ENCODE data around the gene BHLHE23. TPM values are rescaled to one million over a fixed set of nuclear protein-coding genes. Genes with fewer than 3 reads are reported as not detected.

The BHLHE23 gene
- polyA plus RNA-seq, result not detected
- long read RNA-seq, donor 1, result 0 reads
- long read RNA-seq, donor 2, result 0 reads
- long read RNA-seq, donor 3, result 0 reads
- long read RNA-seq, donor 4, result 0 reads
- long read RNA-seq, donor 5, result 0 reads
- long read RNA-seq, donor 6, result 0 reads
- long read RNA-seq, donor 7, result 0 reads
- long read RNA-seq, donor 8, result 0 reads
- long read RNA-seq, donor 9, result 0 reads
- long read RNA-seq, donor 10, result 0 reads

DNA sequence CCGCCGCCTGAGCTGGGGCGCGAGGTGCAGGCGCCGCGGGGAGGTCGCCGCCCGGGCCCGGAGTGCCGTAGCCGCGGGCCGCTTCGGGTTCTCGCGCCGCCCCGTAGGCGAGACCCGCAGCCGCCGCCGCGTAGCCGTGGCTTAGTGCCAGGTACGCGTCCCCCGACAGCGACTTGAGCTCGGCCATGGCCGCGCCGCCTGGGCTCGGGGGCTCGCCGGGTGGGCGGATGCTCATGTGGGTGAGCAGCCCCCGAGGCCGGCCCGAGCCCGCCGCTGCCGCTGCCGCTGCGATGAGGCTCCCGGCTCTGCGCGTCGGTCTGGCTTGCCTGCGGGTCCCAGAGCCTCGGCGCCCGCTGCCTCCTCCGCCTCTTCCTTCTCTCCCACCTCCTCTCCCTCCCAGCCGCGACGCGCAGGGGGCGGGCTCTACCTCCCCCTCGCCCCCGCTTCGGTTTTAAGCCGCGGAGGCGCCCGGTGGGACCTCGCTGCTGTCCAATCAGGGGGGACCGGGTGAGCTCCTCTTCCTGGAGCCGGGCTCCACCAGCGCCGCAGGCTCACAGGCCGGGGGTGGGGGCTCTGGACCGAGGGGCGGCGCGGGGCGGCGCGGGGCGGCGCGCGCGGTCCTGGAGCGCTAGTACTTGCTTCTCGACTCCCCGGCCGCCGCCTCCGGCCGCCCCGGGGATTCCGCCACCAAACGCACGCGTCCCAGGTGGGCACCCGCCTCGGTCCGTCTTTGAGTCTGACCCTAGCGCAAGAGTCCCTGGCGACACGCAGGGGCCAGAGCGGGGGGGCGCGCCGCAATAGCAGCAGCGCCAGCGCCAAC, at the start of gene BHLHE23:
BHLHE23 (minus strand) TSS at position 425 of the 820 bp plus-strand sequence; CDS start at position 235, 190 bp downstream.
- FAIRE-seq, result no peak
- Histone ChIP-seq H3K36me3 (ENCODE audit: control insufficient read depth in 3 of 3, insufficient read depth in 2 of 3, low read depth in 1 of 3, low read length in 3 of 3) (no peaks in the 10 kb centered on the region), H3K4me3 (ENCODE audit: low read depth in 1 of 3, low read length in 3 of 3) (peak within 1 kb of the TSS in 1 of 3 donors; percentile 5), H3K9me3 (ENCODE audit: control insufficient read depth in 2 of 2, insufficient read depth in 1 of 2, low read depth in 1 of 2, low read length in 1 of 2) (peaks cover 0 to 3% of the 10 kb centered on the region in 2 donors), H3K27me3 (ENCODE audit: control insufficient read depth in 3 of 3, insufficient read depth in 3 of 3, low read length in 3 of 3) (peaks cover 40 to 94% (median 55%) of the 10 kb centered on the region in 3 donors), H3K4me1 (ENCODE audit: control insufficient read depth in 3 of 3, insufficient read depth in 2 of 3, low read depth in 1 of 3, low read length in 2 of 3) (peaks cover 0 to 8% (median 0%) of the 10 kb centered on the region in 3 donors), H3K27ac (ENCODE audit: low read depth in 1 of 3, low read length in 2 of 3) (no peak within 1 kb of the TSS)
- peak in 1 of 2 donors; percentile 30 for DNase-seq
- 1 to 5% (median 5%) methylated on average over 51 to 110 of the region's 110 CpGs for WGBS, 3 donors

DNA sequence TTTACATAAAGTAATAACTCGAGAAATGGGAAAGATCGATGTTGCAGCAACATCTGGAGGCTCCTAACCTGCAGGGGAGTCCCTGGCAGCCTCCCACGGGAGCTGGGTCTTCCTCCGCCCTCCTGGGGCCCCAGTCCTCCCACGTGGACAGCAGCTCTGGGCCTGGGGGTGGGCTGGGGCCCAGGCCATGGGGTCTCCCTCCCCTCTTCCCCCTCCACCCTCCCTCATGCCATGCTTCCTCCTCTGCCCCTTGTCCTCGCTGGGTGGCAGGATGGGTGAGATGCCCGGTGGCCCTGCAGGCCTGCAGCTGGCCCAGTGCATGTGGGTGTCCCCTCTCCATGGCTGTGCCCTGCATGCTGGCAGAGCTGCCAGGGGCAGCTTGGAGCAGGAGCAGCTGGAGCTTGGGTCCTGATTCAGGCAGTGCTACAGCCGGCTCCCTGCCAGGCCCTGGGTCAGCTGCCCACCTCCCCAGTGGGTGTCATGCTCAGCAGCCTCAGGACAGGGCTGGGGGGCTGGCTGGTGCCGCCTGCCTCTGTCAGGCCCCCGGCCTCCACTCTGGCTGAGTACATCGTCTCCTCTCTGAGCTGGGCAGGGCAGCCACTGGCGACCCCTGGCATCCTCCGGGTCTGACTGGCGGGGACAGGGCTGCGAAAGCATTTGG, 48.9 kb upstream of the BHLHE23 start:
- no peak overlapping the region for H3K27ac ChIP-seq (ENCODE audit: low read depth in 1 of 3, low read length in 2 of 3)
- H3K4me3 ChIP-seq (ENCODE audit: low read depth in 1 of 3, low read length in 3 of 3), result no peak overlapping the region
- H3K4me1 ChIP-seq (ENCODE audit: control insufficient read depth in 3 of 3, insufficient read depth in 2 of 3, low read depth in 1 of 3, low read length in 2 of 3), result no peaks in the 10 kb centered on the region
- peaks cover 0 to 12% (median 2%) of the 10 kb centered on the region in 3 donors for H3K27me3 ChIP-seq (ENCODE audit: control insufficient read depth in 3 of 3, insufficient read depth in 3 of 3, low read length in 3 of 3)
- 48 to 54% (median 53%) methylated on average over 15 of the region's 15 CpGs for WGBS, 3 donors
- peaks cover 0 to under 1% of the 10 kb centered on the region in 2 donors for H3K9me3 ChIP-seq (ENCODE audit: control insufficient read depth in 2 of 2, insufficient read depth in 1 of 2, low read depth in 1 of 2, low read length in 1 of 2)
- no peak for FAIRE-seq
- no peaks in the 10 kb centered on the region for H3K36me3 ChIP-seq (ENCODE audit: control insufficient read depth in 3 of 3, insufficient read depth in 2 of 3, low read depth in 1 of 3, low read length in 3 of 3)
- DNase-seq, result no peak

DNA sequence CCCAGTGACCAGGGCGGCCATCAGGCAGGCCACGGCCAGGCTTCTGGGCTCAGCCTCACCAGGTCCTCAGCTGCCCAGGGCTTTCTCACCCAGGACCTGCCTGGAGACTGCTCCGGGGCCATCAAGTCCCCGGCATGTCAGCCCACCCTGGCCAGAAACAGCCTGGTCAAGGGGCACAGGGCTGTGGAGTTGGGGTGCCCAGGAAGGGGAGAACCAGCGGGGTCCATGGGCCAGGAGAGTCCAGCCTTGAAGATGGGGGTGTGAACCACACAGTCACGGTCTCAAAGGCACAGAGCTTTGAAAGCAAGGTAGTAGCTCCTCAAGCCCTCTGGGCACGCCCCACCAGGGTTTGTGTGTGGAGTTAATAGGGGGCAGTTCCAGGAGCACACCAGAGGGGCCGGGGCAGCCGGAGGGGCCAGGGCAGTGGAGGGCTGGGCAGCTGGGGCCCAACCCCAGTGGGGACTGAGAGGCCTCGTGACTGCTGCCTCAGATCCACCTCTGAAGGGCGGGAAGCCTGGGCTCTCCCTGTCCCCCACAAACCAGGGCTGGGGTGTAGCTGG, 48.0 kb upstream of the BHLHE23 start:
- H3K9me3 ChIP-seq (ENCODE audit: control insufficient read depth in 2 of 2, insufficient read depth in 1 of 2, low read depth in 1 of 2, low read length in 1 of 2), result peaks cover 0 to 7% of the 10 kb centered on the region in 2 donors
- no peak overlapping the region for H3K27ac ChIP-seq (ENCODE audit: low read depth in 1 of 3, low read length in 2 of 3)
- FAIRE-seq, result no peak
- DNase-seq, result no peak
- no peaks in the 10 kb centered on the region for H3K4me1 ChIP-seq (ENCODE audit: control insufficient read depth in 3 of 3, insufficient read depth in 2 of 3, low read depth in 1 of 3, low read length in 2 of 3)
- WGBS, 3 donors, result 64 to 76% (median 65%) methylated on average over 11 of the region's 11 CpGs
- H3K36me3 ChIP-seq (ENCODE audit: control insufficient read depth in 3 of 3, insufficient read depth in 2 of 3, low read depth in 1 of 3, low read length in 3 of 3), result no peaks in the 10 kb centered on the region
- H3K27me3 ChIP-seq (ENCODE audit: control insufficient read depth in 3 of 3, insufficient read depth in 3 of 3, low read length in 3 of 3), result peaks cover 0 to 12% (median 2%) of the 10 kb centered on the region in 3 donors
- H3K4me3 ChIP-seq (ENCODE audit: low read depth in 1 of 3, low read length in 3 of 3), result no peak overlapping the region

DNA sequence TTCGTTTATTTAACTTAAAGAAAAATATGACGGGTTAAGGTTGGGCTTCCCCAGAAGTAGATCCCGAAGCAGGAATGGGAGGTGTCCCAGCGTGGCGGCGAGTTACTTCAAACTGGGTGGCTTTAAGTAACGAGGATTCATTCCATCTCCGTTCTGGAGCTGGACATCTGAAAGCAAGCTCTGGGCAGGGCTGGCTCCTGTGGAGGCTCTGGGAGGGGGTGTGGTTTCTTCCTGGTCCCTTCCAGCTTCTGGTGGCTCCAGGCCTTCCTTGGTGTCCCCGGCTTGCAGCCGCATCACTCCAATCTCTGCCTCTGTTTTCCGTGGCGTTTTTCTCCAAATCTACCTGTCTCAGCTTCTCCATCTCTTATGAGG, 47.3 kb upstream of the BHLHE23 start:
- no peaks in the 10 kb centered on the region for H3K4me1 ChIP-seq (ENCODE audit: control insufficient read depth in 3 of 3, insufficient read depth in 2 of 3, low read depth in 1 of 3, low read length in 2 of 3)
- peaks cover 0 to 10% (median 2%) of the 10 kb centered on the region in 3 donors for H3K27me3 ChIP-seq (ENCODE audit: control insufficient read depth in 3 of 3, insufficient read depth in 3 of 3, low read length in 3 of 3)
- no peak overlapping the region for H3K27ac ChIP-seq (ENCODE audit: low read depth in 1 of 3, low read length in 2 of 3)
- no peaks in the 10 kb centered on the region for H3K36me3 ChIP-seq (ENCODE audit: control insufficient read depth in 3 of 3, insufficient read depth in 2 of 3, low read depth in 1 of 3, low read length in 3 of 3)
- peaks cover 0 to 7% of the 10 kb centered on the region in 2 donors for H3K9me3 ChIP-seq (ENCODE audit: control insufficient read depth in 2 of 2, insufficient read depth in 1 of 2, low read depth in 1 of 2, low read length in 1 of 2)
- FAIRE-seq (no peak), DNase-seq (no peak)
- 82 to 84% (median 83%) methylated on average over 12 of the region's 12 CpGs for WGBS, 3 donors
- H3K4me3 ChIP-seq (ENCODE audit: low read depth in 1 of 3, low read length in 3 of 3), result no peak overlapping the region

- Histone ChIP-seq H3K4me1 (ENCODE audit: control insufficient read depth in 3 of 3, insufficient read depth in 2 of 3, low read depth in 1 of 3, low read length in 2 of 3) (no peaks in the 10 kb centered on the region), H3K27ac (ENCODE audit: low read depth in 1 of 3, low read length in 2 of 3) (no peak overlapping the region), H3K4me3 (ENCODE audit: low read depth in 1 of 3, low read length in 3 of 3) (no peak overlapping the region), H3K27me3 (ENCODE audit: control insufficient read depth in 3 of 3, insufficient read depth in 3 of 3, low read length in 3 of 3) (peaks cover 0 to 6% (median 2%) of the 10 kb centered on the region in 3 donors), H3K36me3 (ENCODE audit: control insufficient read depth in 3 of 3, insufficient read depth in 2 of 3, low read depth in 1 of 3, low read length in 3 of 3) (no peaks in the 10 kb centered on the region), H3K9me3 (ENCODE audit: control insufficient read depth in 2 of 2, insufficient read depth in 1 of 2, low read depth in 1 of 2, low read length in 1 of 2) (peaks cover 0 to 7% of the 10 kb centered on the region in 2 donors)
- no peak for FAIRE-seq
- 73 to 81% (median 74%) methylated on average over 21 of the region's 21 CpGs for WGBS, 3 donors
- DNase-seq, result no peak
Measured at GRCh38 chr20:63053432-63054102, 46.8 kb upstream of the BHLHE23 start.

GRCh38 chr20:63052571-63053431, 46.0 kb upstream of the BHLHE23 start:
- WGBS, 3 donors, result 27 to 31% (median 31%) methylated on average over 20 of the region's 20 CpGs

DNA sequence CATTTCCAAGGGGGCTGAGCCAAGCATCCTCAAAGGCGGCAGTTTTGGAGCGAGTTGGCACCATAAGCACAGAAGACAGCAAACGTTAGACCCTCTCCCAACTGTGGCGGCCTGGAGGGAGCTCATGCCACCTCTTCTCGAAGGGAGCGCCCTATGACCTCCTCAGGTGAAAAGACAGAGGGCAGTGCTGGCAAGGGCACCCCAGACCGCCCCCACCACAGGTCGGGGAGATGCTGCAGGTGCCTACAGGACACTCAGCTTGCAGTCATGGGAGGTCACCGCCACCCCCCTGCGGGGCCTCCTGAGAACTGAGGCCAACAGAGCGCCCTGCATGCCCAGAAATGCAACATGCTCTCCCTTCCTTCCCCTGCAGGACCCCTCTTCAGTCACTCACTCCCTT, 45.1 kb upstream of the BHLHE23 start:
- WGBS, 3 donors, result 74 to 86% (median 75%) methylated on average over 11 of the region's 11 CpGs
- DNase-seq (no peak), FAIRE-seq (no peak)
- peaks cover 0 to 13% of the 10 kb centered on the region in 2 donors for H3K9me3 ChIP-seq (ENCODE audit: control insufficient read depth in 2 of 2, insufficient read depth in 1 of 2, low read depth in 1 of 2, low read length in 1 of 2)
- no peak overlapping the region for H3K27ac ChIP-seq (ENCODE audit: low read depth in 1 of 3, low read length in 2 of 3)
- H3K27me3 ChIP-seq (ENCODE audit: control insufficient read depth in 3 of 3, insufficient read depth in 3 of 3, low read length in 3 of 3), result peaks cover 0 to 2% (median 2%) of the 10 kb centered on the region in 3 donors
- no peak overlapping the region for H3K4me3 ChIP-seq (ENCODE audit: low read depth in 1 of 3, low read length in 3 of 3)
- no peaks in the 10 kb centered on the region for H3K4me1 ChIP-seq (ENCODE audit: control insufficient read depth in 3 of 3, insufficient read depth in 2 of 3, low read depth in 1 of 3, low read length in 2 of 3)
- no peaks in the 10 kb centered on the region for H3K36me3 ChIP-seq (ENCODE audit: control insufficient read depth in 3 of 3, insufficient read depth in 2 of 3, low read depth in 1 of 3, low read length in 3 of 3)

More at GRCh38 chr20:63052571-63053431, 46.0 kb upstream of the BHLHE23 start:
- Histone ChIP-seq H3K27ac (ENCODE audit: low read depth in 1 of 3, low read length in 2 of 3) (no peak overlapping the region), H3K9me3 (ENCODE audit: control insufficient read depth in 2 of 2, insufficient read depth in 1 of 2, low read depth in 1 of 2, low read length in 1 of 2) (peaks cover 0 to 13% of the 10 kb centered on the region in 2 donors), H3K4me3 (ENCODE audit: low read depth in 1 of 3, low read length in 3 of 3) (no peak overlapping the region), H3K27me3 (ENCODE audit: control insufficient read depth in 3 of 3, insufficient read depth in 3 of 3, low read length in 3 of 3) (peaks cover 0 to 2% (median 2%) of the 10 kb centered on the region in 3 donors), H3K4me1 (ENCODE audit: control insufficient read depth in 3 of 3, insufficient read depth in 2 of 3, low read depth in 1 of 3, low read length in 2 of 3) (no peaks in the 10 kb centered on the region), H3K36me3 (ENCODE audit: control insufficient read depth in 3 of 3, insufficient read depth in 2 of 3, low read depth in 1 of 3, low read length in 3 of 3) (no peaks in the 10 kb centered on the region)
- FAIRE-seq, result no peak
- DNase-seq, result no peak

All from small intestine (tissue), 16 donors.